Epithelial cell of proximal tubule (primary cell): ENCODE data around the gene FIS1. TPM values are rescaled to one million over a fixed set of nuclear protein-coding genes. Genes with fewer than 3 reads are reported as not detected.

Source experiments
- DNase-seq: peaks from one replicate; pipeline ENCODE4 v3.0.0-alpha.2; 2011; ENCODE audit warnings: low read depth
- H3K4me3 ChIP-seq: 2 replicates; pipeline ENCODE4 v1.5.1; 2011; ENCODE audit warnings: low read depth, mild to moderate bottlenecking, low read length
- CTCF ChIP-seq: conservative IDR thresholded peaks from 2 replicates; pipeline ENCODE4 v1.5.1; 2012; ENCODE audit warnings: low read depth, mild to moderate bottlenecking, low read length
- total RNA-seq: library from RNA; depleted of rRNA; stranded (reverse); fragments of >200 nt; gene quantifications from 2 replicates; pipeline ENCODE4 v1.2.3, GENCODE V29; 2015

FIS1 gene
- total RNA-seq, 1 donor from 2014 or later = 189 TPM

DNA sequence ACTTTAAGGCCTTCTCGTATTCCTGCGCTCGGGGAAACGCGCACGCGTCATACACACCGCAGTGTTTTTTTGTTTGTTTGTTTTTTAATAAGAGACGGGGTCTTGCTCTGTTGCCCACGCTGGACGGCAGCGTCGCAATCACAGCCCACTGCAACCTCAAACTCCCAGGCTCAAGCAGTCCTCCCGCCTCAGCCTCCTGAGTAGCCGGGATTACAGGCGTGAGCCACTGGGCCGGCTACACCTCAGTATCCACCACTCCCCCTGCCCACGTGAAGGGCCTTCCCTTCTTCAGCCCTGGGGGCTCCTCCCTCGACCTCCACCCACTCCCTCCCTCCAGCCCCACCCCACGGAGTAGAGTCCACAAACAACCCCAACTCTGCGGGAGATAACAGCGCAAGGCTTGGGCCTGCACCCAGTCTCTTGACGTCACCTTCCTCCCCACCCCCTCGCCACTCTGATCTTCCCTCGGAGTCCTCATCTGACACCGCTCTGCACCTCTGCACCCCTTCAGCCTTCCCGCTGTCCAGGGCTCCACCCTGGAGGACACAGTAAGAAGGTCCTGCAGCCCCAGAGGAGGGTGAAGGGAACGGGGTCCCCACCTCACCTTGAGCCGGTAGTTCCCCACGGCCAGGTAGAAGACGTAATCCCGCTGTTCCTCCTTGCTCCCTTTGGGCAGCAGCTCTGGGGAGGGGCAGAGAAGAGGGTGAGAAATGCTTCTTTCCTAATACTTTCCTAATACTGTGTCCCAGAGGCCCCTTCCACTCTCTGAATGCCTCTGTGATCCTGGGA lies 4.5 kb downstream of the FIS1 start:
- H3K4me3 ChIP-seq = no peak overlapping the region
- DNase-seq = no peak
- no peak for TF ChIP-seq CTCF

DNA sequence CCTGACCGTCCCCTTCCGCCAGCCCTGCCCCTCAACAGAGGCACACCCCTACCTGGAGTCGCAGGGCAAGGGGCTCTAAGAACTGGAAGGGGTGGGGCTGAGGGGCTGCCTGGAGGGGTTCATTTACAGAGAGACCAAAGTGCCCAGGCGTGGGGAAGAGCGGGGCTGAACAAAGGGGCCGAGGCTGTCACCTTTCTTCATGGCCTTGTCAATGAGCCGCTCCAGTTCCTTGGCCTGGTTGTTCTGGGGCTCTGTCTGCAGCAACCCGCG lies 5.0 kb downstream of the FIS1 start:
- TF ChIP-seq CTCF = no peak
- H3K4me3 ChIP-seq = no peak overlapping the region
- no peak for DNase-seq

GRCh38 chr7:101239191-101239950 lies 5.5 kb downstream of the FIS1 start:
- no peak for DNase-seq
- H3K4me3 ChIP-seq = no peak overlapping the region
- TF ChIP-seq CTCF = no peak

DNA sequence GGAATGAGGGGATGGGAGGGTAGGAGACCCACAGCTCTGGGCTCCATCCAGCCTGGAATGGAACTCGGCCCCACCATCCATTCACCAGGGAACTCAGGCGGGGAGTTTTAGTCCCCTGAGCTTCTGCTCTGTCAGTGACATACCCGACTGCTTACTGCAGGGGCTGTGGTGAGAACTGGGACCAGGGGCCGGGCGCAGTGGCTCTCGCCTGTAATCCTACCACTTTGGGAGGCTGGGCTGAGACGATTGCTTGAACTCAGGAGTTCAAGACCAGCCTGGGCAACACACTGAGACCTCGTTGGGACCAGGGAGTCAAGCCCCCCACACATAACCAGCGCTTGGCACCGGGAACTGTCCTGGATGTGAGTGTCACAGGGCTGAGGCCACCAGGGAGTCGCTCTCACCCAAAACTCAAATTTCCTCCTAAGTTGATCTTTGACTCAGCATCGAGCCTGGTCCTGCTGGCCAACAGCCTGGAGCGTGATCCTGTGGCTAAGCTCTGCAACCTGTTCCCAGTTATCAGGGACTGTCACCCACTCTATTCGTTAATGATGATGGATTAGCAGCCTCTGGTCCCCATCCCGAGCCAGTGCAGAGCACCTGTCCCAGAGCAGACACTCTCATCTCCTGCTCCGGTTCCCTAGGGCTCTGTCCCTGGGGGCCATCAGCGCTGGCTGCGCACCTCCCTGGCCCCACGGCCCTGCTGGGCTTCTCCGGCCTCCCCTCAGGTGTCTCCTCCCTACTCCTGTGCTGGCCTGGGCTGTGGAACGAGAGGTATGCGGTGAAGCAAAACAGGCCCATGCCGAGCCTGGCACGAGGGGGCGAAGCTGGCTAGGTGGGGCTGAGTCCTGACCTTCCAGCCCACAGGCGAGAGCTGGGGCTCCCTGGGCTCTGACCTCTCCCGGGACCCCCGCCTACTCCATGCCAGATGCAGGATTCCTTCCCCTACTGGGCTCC lies 6.4 kb downstream of the FIS1 start:
- no peak for DNase-seq
- TF ChIP-seq CTCF = no peak
- H3K4me3 ChIP-seq = no peak overlapping the region

GRCh38 chr7:101237206-101238067 lies 7.4 kb downstream of the FIS1 start, which contains the start of gene CLDN15:
Gene CLDN15 (minus strand): TSS chr7:101237802. CDS start chr7:101237581, 221 bp downstream.
- DNase-seq = no peak
- no peak for TF ChIP-seq CTCF
- H3K4me3 ChIP-seq = no peak within 1 kb of the TSS

DNA sequence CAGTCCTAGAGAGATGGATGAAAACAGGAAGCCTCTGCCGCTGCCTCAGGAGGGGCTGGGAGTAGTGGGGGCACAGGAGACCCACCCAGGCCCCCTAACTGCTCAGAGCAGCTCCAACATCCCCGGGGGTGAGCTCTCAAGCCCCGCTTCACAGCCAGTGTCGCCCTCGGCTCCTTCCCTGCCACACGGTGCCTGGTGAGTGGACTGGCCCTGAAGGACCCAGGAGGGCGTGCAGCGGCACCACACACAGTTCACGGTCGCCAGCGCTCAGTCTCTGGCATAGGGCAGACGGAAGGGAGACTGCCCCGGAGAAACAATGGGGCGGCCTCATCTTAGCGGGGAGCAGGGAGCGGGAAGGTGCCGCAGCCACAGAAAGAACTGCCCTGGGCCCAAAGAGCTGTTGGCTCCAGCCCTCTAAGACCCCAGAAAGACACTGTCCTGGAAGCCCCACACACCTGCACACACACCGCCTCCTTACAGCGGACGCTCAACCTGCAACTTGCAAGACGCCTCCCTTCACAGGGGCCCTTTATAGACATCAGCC lies 8.5 kb downstream of the FIS1 start:
- no peak for DNase-seq
- no peak overlapping the region for H3K4me3 ChIP-seq
- no peak for TF ChIP-seq CTCF
